HepG2 (cell line): ENCODE measurements around the gene STK11. TPM values are rescaled to one million over a fixed set of nuclear protein-coding genes. Genes with fewer than 3 reads are reported as not detected.

Experiments
- CENPX ChIP-seq: sonication (generic); formaldehyde crosslinking; IDR thresholded peaks from 2 replicates; pipeline ENCODE4 v1.9.0; 2021; ENCODE audit warnings: mild to moderate bottlenecking, missing genetic modification reagents, moderate library complexity
- DNMT3B ChIP-seq: conservative IDR thresholded peaks from 2 replicates; pipeline ENCODE4 v1.6.1; 2016; ENCODE audit warnings: missing biosample characterization, control low read depth
- DPF2 ChIP-seq: sonication (generic); formaldehyde crosslinking; IDR thresholded peaks from 2 replicates; pipeline ENCODE4 v1.4.0; 2020; ENCODE audit warnings: mild to moderate bottlenecking, low read depth, missing genetic modification reagents, borderline replicate concordance
- EED ChIP-seq: sonication (generic); formaldehyde crosslinking; IDR thresholded peaks from 2 replicates; pipeline ENCODE4 v1.5.0; 2020; ENCODE audit warnings: mild to moderate bottlenecking, missing genetic modification reagents
- FOSL1 ChIP-seq: sonication (generic); formaldehyde crosslinking; IDR thresholded peaks from 2 replicates; pipeline ENCODE4 v1.9.0; 2021; ENCODE audit warnings: missing genetic modification reagents, borderline replicate concordance
- HIVEP1 ChIP-seq: sonication (generic); formaldehyde crosslinking; IDR thresholded peaks from 2 replicates; pipeline ENCODE4 v1.4.0; 2020; ENCODE audit warnings: mild to moderate bottlenecking, missing genetic modification reagents
- JARID2 ChIP-seq: sonication (generic); formaldehyde crosslinking; IDR thresholded peaks from 2 replicates; pipeline ENCODE4 v1.8.1; 2023; ENCODE audit warnings: missing genetic modification reagents, inconsistent platforms; ENCODE audit not compliant: insufficient replicate concordance
- KLF16 ChIP-seq, 2 experiments: sonication (generic) in 1 of 2; formaldehyde crosslinking in 1 of 2; IDR thresholded peaks; 2 replicates each; pipeline versions ENCODE4 v1.6.1 to v1.8.0; 2016 to 2023; ENCODE audit warnings: missing genetic modification reagents in 2 of 2, missing compliant biosample characterization in 1 of 2
- MAFF ChIP-seq: IDR thresholded peaks from 2 replicates; pipeline ENCODE4 v1.6.1; 2011; ENCODE audit warnings: low read depth, low read length, improper control_type of control experiment
- MBD4 ChIP-seq: IDR thresholded peaks from 2 replicates; pipeline ENCODE4 v1.6.1; 2012; ENCODE audit warnings: low read length, inconsistent platforms, borderline replicate concordance
- SMAD3 ChIP-seq: sonication (generic); formaldehyde crosslinking; IDR thresholded peaks from 2 replicates; pipeline ENCODE4 v1.4.0; 2020; ENCODE audit warnings: missing genetic modification reagents
- SOX6 ChIP-seq, 2 experiments: fragments of 450-650 bp in 1 of 2; sonication (generic) in 1 of 2; formaldehyde crosslinking in 1 of 2; IDR thresholded peaks; 2 replicates each; pipeline versions ENCODE4 v1.4.0 to v1.6.1; 2017 to 2020; ENCODE audit warnings: antibody characterized with exemption in 1 of 2, mild to moderate bottlenecking in 1 of 2, missing genetic modification reagents in 1 of 2
- SYNCRIP ChIP-seq: fragments of 200-400 bp; formaldehyde crosslinking; IDR thresholded peaks from 2 replicates; pipeline ENCODE4 v1.6.1; 2018; ENCODE audit warnings: mild to moderate bottlenecking, low read depth, low read length; ENCODE audit not compliant: insufficient read depth
- ZFP1 ChIP-seq: IDR thresholded peaks from 2 replicates; pipeline ENCODE4 v1.6.1; 2016
- ZFP37 ChIP-seq: sonication (generic); formaldehyde crosslinking; IDR thresholded peaks from 2 replicates; pipeline ENCODE4 v1.4.0; 2020; ENCODE audit warnings: missing genetic modification reagents, borderline replicate concordance
- ZNF20 ChIP-seq: sonication (generic); formaldehyde crosslinking; IDR thresholded peaks from 2 replicates; pipeline ENCODE4 v1.4.0; 2020; ENCODE audit warnings: mild to moderate bottlenecking, moderate library complexity, missing genetic modification reagents
- ZNF350 ChIP-seq: sonication (generic); formaldehyde crosslinking; IDR thresholded peaks from 2 replicates; pipeline ENCODE4 v1.4.0; 2020; ENCODE audit warnings: mild to moderate bottlenecking, low read depth, missing genetic modification reagents, borderline replicate concordance
- ZNF432 ChIP-seq: sonication (generic); formaldehyde crosslinking; IDR thresholded peaks from 2 replicates; pipeline ENCODE4 v1.5.0; 2020; ENCODE audit warnings: missing genetic modification reagents, mild to moderate bottlenecking, borderline replicate concordance
- ZNF468 ChIP-seq: sonication (generic); formaldehyde crosslinking; IDR thresholded peaks from 2 replicates; pipeline ENCODE4 v1.8.0; 2022; ENCODE audit warnings: mild to moderate bottlenecking, moderate library complexity, missing genetic modification reagents
- ZNF570 ChIP-seq: sonication (generic); formaldehyde crosslinking; IDR thresholded peaks from 2 replicates; pipeline ENCODE4 v1.4.0; 2020; ENCODE audit warnings: mild to moderate bottlenecking, missing genetic modification reagents, borderline replicate concordance
- ZNF589 ChIP-seq: sonication (generic); formaldehyde crosslinking; conservative IDR thresholded peaks from 2 replicates; pipeline ENCODE4 v1.8.0; 2022; ENCODE audit warnings: mild to moderate bottlenecking, moderate library complexity, missing genetic modification reagents
- ZNF777 ChIP-seq: sonication (generic); formaldehyde crosslinking; IDR thresholded peaks from 2 replicates; pipeline ENCODE4 v1.4.0; 2020; ENCODE audit warnings: missing genetic modification reagents
- ZSCAN30 ChIP-seq: sonication (generic); formaldehyde crosslinking; IDR thresholded peaks from 2 replicates; pipeline ENCODE4 v1.5.0; 2020; ENCODE audit warnings: mild to moderate bottlenecking, missing genetic modification reagents
- polyA plus RNA-seq, 8 experiments: library from polyadenylated mRNA; depleted of rRNA in 3 of 8; stranded (reverse) in 7 of 8; unstranded in 1 of 8; fragments of >200 nt; fragmentation: Illumina TruSeq in 4 of 8; extraction: Trizol in 4 of 8; gene quantifications; 2 replicates each; pipeline versions ENCODE4 v1.2.1 to v1.2.3, GENCODE V29; 2011 to 2016; ENCODE audit warnings: low read depth in 4 of 8, missing spikeins in 1 of 8, mixed read lengths in 1 of 8; ENCODE audit not compliant: insufficient read depth in 1 of 8
- total RNA-seq, 5 experiments: library from RNA; depleted of rRNA; stranded (reverse); fragments of >200 nt; fragmentation: Illumina TruSeq; extraction: Trizol; gene quantifications; 2 replicates each; pipeline ENCODE4 v1.2.3, GENCODE V29; 2016; ENCODE audit warnings: low read depth in 1 of 5
- TF ChIP-seq, protein P1 (sequence below): sonication (generic); formaldehyde crosslinking; IDR thresholded peaks from 2 replicates; pipeline ENCODE4 v1.8.1; 2023; ENCODE audit warnings: mild to moderate bottlenecking, inconsistent platforms, moderate library complexity, missing genetic modification reagents, borderline replicate concordance
- TF ChIP-seq, protein P2 (sequence below): sonication (generic); formaldehyde crosslinking; IDR thresholded peaks from 2 replicates; pipeline ENCODE4 v1.4.0; 2020; ENCODE audit warnings: mild to moderate bottlenecking, missing genetic modification reagents
- TF ChIP-seq, protein P3 (sequence below): sonication (generic); formaldehyde crosslinking; IDR thresholded peaks from 2 replicates; pipeline ENCODE4 v1.8.0; 2022; ENCODE audit warnings: missing genetic modification reagents, mild to moderate bottlenecking, borderline replicate concordance
- TF ChIP-seq, protein P4 (sequence below): sonication (generic); formaldehyde crosslinking; IDR thresholded peaks from 2 replicates; pipeline ENCODE4 v1.4.0; 2020; ENCODE audit warnings: mild to moderate bottlenecking, missing genetic modification reagents

Gene STK11
- total and polyA plus RNA-seq, 2 of the 13 experiments (the other 11 are each of a cell fraction or from before 2014, with no cell fraction given): 27.5 to 43.6 TPM

DNA sequence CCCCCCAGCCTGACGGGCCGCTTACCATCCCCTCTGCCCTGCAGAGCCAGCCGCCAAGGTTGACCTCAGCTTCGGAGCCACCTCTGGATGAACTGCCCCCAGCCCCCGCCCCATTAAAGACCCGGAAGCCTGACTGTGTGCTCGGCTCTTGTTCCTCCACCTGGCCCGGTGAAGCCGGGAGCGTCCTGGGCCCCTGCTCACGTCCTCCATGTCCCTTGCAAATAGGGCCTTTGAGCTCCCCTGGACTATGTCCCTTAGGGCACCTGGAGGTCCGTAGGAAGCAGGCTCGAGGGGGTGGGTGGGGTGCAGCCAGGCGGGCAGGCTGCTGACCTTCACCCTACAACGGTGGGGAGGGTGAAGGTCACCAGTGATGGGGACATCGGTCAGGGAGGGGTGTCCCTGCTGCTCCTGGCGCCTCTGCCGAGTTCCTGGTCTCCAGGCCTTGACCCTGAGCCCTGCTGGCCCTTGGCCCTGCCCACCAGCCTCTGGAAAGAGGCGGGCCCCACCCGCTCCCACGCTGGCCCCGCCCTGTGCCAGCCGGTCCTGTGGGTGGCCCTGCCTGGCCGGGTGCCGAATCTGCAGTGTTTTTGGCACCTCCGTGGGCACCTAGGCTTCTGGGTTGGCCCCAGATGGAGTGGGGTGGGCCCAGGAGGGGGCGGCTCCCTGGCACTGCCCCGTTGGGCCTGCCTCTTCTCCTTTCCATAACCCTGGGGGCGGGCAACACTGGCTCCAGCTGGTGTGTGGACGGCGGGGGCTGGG is 39.3 kb downstream of the STK11 start (continued):
- TF ChIP-seq ZFP37 (peak; percentile 42; the same call in 1 of the 2 replicates), SMAD3 (CRISPR knock-in tag) (peak; percentile 62; the same call in 1 of the 2 replicates), ZNF432 (no peak), DPF2 (peak; percentile 91), ZNF350 (CRISPR knock-in tag) (peak; percentile 89; the same call in 1 of the 2 replicates), ZNF777 (no peak; the same call in 1 of the 2 replicates), HIVEP1 (peak; percentile 99), ZSCAN30 (CRISPR knock-in tag) (no peak), ZNF20 (CRISPR knock-in tag) (no peak), SYNCRIP (no peak), ZNF570 (CRISPR knock-in tag) (no peak), SOX6 (IDR thresholded peaks at IDR 0.05) (no peak), SOX6 (CRISPR knock-in tag; IDR thresholded peaks at IDR 0.05) (peak; percentile 93), MBD4 (no peak), ZFP1 (CRISPR knock-in tag) (0 out of 2 replicates have a peak, but pooled peaks have one; percentile 39), EED (0 out of 2 replicates have a peak, but pooled peaks have one; percentile 50), MAFF (no peak), ZNF468 (CRISPR knock-in tag) (no peak), KLF16 (CRISPR knock-in tag; IDR thresholded peaks at IDR 0.05) (peak in 1 of 2 experiments; percentile 76; a peak in 2 of 4 replicates), ZNF589 (CRISPR knock-in tag) (no peak), DNMT3B (CRISPR knock-in tag) (0 out of 2 replicates have a peak, but pooled peaks have one; percentile 27), CENPX (no peak), FOSL1 (CRISPR knock-in tag) (no peak), JARID2 (CRISPR knock-in tag) (no peak)
- TF ChIP-seq, protein P1, sequence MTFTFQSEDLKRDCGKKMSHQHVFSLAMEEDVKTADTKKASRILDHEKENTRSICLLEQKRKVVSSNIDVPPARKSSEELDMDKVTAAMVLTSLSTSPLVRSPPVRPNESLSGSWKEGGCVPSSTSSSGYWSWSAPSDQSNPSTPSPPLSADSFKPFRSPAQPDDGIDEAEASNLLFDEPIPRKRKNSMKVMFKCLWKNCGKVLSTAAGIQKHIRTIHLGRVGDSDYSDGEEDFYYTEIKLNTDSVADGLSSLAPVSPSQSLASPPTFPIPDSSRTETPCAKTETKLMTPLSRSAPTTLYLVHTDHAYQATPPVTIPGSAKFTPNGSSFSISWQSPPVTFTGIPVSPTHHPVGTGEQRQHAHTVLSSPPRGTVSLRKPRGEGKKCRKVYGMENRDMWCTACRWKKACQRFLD (CRISPR knock-in tag): no peak
- TF ChIP-seq, protein P2, sequence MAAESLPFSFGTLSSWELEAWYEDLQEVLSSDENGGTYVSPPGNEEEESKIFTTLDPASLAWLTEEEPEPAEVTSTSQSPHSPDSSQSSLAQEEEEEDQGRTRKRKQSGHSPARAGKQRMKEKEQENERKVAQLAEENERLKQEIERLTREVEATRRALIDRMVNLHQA (CRISPR knock-in tag): no peak
- TF ChIP-seq, protein P3, sequence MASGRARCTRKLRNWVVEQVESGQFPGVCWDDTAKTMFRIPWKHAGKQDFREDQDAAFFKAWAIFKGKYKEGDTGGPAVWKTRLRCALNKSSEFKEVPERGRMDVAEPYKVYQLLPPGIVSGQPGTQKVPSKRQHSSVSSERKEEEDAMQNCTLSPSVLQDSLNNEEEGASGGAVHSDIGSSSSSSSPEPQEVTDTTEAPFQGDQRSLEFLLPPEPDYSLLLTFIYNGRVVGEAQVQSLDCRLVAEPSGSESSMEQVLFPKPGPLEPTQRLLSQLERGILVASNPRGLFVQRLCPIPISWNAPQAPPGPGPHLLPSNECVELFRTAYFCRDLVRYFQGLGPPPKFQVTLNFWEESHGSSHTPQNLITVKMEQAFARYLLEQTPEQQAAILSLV: peak; percentile 87
- TF ChIP-seq, protein P4, sequence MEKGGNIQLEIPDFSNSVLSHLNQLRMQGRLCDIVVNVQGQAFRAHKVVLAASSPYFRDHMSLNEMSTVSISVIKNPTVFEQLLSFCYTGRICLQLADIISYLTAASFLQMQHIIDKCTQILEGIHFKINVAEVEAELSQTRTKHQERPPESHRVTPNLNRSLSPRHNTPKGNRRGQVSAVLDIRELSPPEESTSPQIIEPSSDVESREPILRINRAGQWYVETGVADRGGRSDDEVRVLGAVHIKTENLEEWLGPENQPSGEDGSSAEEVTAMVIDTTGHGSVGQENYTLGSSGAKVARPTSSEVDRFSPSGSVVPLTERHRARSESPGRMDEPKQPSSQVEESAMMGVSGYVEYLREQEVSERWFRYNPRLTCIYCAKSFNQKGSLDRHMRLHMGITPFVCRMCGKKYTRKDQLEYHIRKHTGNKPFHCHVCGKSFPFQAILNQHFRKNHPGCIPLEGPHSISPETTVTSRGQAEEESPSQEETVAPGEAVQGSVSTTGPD: peak; percentile 25; the same call in 1 of the 2 replicates
